PC-9 (cell line): ENCODE results near the gene CLIC5.

Experiments
- CTCF ChIP-seq: fragments of 200-600 bp; sonication (generic); conservative IDR thresholded peaks from 2 replicates; pipeline ENCODE4 v1.6.1; 2017; ENCODE audit warnings: mixed run types, antibody characterized with exemption, mild to moderate bottlenecking, moderate library complexity
- EZH2 ChIP-seq: fragments of 200-600 bp; sonication (generic); IDR thresholded peaks from 2 replicates; pipeline ENCODE4 v1.8.0; 2017; ENCODE audit warnings: antibody characterized with exemption, low read depth

GRCh38 chr6:45915780-45916468, 99.7 kb downstream of the CLIC5 start:
- TF ChIP-seq CTCF: no peak
- no peak for TF ChIP-seq EZH2
